Transverse colon (tissue), 4 donors: Measurements from ENCODE around the gene NFIA.

Experiments
- CTCF ChIP-seq, 5 experiments: fragments of 200-600 bp in 3 of 5; fragments of 450-650 bp in 2 of 5; sonication (generic) in 3 of 5; IDR thresholded peaks; 1 replicate in 2 of 5; 2 replicates in 3 of 5; pipeline ENCODE4 v1.5.1; 2016 to 2017; ENCODE audit warnings: antibody characterized with exemption in 5 of 5, inconsistent platforms in 3 of 5, mild to moderate bottlenecking in 2 of 5, moderate library complexity in 1 of 5
- EP300 ChIP-seq: sonication (generic); formaldehyde crosslinking; IDR thresholded peaks from one replicate; pipeline ENCODE4 v1.6.1; 2017; ENCODE audit warnings: antibody characterized with exemption, low read depth
- POLR2A ChIP-seq: fragments of 450-650 bp; IDR thresholded peaks from one replicate; pipeline ENCODE4 v1.6.1; 2016; ENCODE audit warnings: antibody characterized with exemption, mild to moderate bottlenecking, moderate library complexity
- POLR2AphosphoS5 ChIP-seq, 3 donors: sonication (generic); formaldehyde crosslinking; IDR thresholded peaks; one replicate each; pipeline ENCODE4 v1.6.1; 2016; ENCODE audit warnings: antibody characterized with exemption in 3 of 3

- TF ChIP-seq CTCF (IDR thresholded peaks at IDR 0.05), result no peak
- no peak for TF ChIP-seq POLR2A
- TF ChIP-seq POLR2AphosphoS5 (IDR thresholded peaks at IDR 0.05), result no peak
- TF ChIP-seq EP300, result no peak
These were observed 392.0 kb downstream of the NFIA start for GRCh38 chr1:61474269-61474817.
